K562 (cell line): Measurements from ENCODE around the gene THOC3. TPM values are rescaled to one million over a fixed set of nuclear protein-coding genes. Genes with fewer than 3 reads are reported as not detected.
"Not testable (repeated sequence)": the region's sequence is repeated elsewhere in the genome, so short reads cannot be mapped to it uniquely, and the experiment has no call there.

Experiments used
- CREB1 ChIP-seq, 2 experiments: sonication (generic) in 1 of 2; formaldehyde crosslinking in 1 of 2; IDR thresholded peaks; 2 replicates each; pipeline versions ENCODE4 v1.6.1 to v1.8.0; 2012 to 2022; ENCODE audit warnings: inconsistent platforms in 1 of 2, mild to moderate bottlenecking in 1 of 2, missing genetic modification reagents in 1 of 2, moderate library complexity in 1 of 2
- CXXC5 ChIP-seq: fragments of 250-450 bp; sonication (Bioruptor Pico); IDR thresholded peaks from 2 replicates; pipeline ENCODE4 v1.8.0; 2022; ENCODE audit warnings: inconsistent platforms, mild to moderate bottlenecking, moderate library complexity
- ELF1 ChIP-seq: fragments of 200-800 bp; sonication (Bioruptor generic); IDR thresholded peaks from 2 replicates; pipeline ENCODE4 v1.6.1; 2016; ENCODE audit warnings: missing genetic modification characterization, missing compliant biosample characterization
- EP400 ChIP-seq: fragments of 450-650 bp; IDR thresholded peaks from 2 replicates; pipeline ENCODE4 v1.6.1; 2017; ENCODE audit warnings: antibody characterized with exemption, mild to moderate bottlenecking, moderate library complexity
- GABPA ChIP-seq: fragments of 200-800 bp; sonication (Bioruptor generic); conservative IDR thresholded peaks from 2 replicates; pipeline ENCODE4 v1.6.1; 2016; ENCODE audit warnings: low read depth, missing genetic modification characterization, missing compliant biosample characterization
- HDAC1 ChIP-seq, 2 experiments: fragments of 450-650 bp; IDR thresholded peaks; 2 replicates each; pipeline ENCODE4 v1.6.1; 2016 to 2017; ENCODE audit warnings: inconsistent platforms in 1 of 2, mild to moderate bottlenecking in 1 of 2, moderate library complexity in 1 of 2
- MNT ChIP-seq, 2 experiments: fragments of 450-650 bp; conservative IDR thresholded peaks; 2 replicates each; pipeline ENCODE4 v1.6.1; 2017; ENCODE audit warnings: mild to moderate bottlenecking in 2 of 2, moderate library complexity in 2 of 2
- NR2C2 ChIP-seq, 2 experiments: fragments of 200-800 bp in 1 of 2; sonication (Bioruptor generic) in 1 of 2; sonication (generic) in 1 of 2; formaldehyde crosslinking in 1 of 2; IDR thresholded peaks; 2 replicates each; pipeline versions ENCODE4 v1.6.1 to v1.8.0; 2016 to 2022; ENCODE audit warnings: mild to moderate bottlenecking in 1 of 2, missing compliant biosample characterization in 1 of 2, missing genetic modification characterization in 1 of 2, missing genetic modification reagents in 1 of 2
- PHF20 ChIP-seq: fragments of 450-650 bp; IDR thresholded peaks from 2 replicates; pipeline ENCODE4 v1.6.1; 2018; ENCODE audit not compliant: partially characterized antibody
- PHF8 ChIP-seq: fragments of 200-600 bp; sonication (generic); IDR thresholded peaks from 2 replicates; pipeline ENCODE4 v1.6.1; 2012; ENCODE audit warnings: mixed run types, mild to moderate bottlenecking, inconsistent platforms, low read length, moderate library complexity, borderline replicate concordance
- POLR2A ChIP-seq: fragments of 450-650 bp; conservative IDR thresholded peaks from 2 replicates; pipeline ENCODE4 v1.6.1; 2016
- POLR2G ChIP-seq: fragments of 200-400 bp; formaldehyde crosslinking; IDR thresholded peaks from 2 replicates; pipeline ENCODE4 v1.6.1; 2017; ENCODE audit warnings: low read depth, mild to moderate bottlenecking, antibody characterized with exemption, low read length, moderate library complexity
- POU5F1 ChIP-seq: fragments of 150-350 bp; IDR thresholded peaks from 2 replicates; pipeline ENCODE4 v1.6.1; 2014; ENCODE audit warnings: borderline replicate concordance, low read length, low read depth, mild to moderate bottlenecking; ENCODE audit not compliant: partially characterized antibody
- SRF ChIP-seq, 2 experiments: fragments of 250-450, 450-650 bp in 1 of 2; sonication (Bioruptor Pico) in 1 of 2; sonication (generic) in 1 of 2; formaldehyde crosslinking; IDR thresholded peaks; 2 replicates each; pipeline versions ENCODE4 v1.5.0 to v1.5.1; 2020 to 2022; ENCODE audit warnings: mild to moderate bottlenecking in 1 of 2, missing genetic modification reagents in 1 of 2
- SUPT5H ChIP-seq: fragments of 450-650 bp; IDR thresholded peaks from 2 replicates; pipeline ENCODE4 v1.6.1; 2016
- TAF1 ChIP-seq: IDR thresholded peaks from 2 replicates; pipeline ENCODE4 v1.6.1; 2011; ENCODE audit warnings: mild to moderate bottlenecking, low read length, moderate library complexity; ENCODE audit not compliant: insufficient read depth, control insufficient read depth, severe bottlenecking; ENCODE audit errors: extremely low read depth
- YY1 ChIP-seq, 3 experiments: IDR thresholded peaks; 2 replicates each; pipeline ENCODE4 v1.6.1; 2011; ENCODE audit warnings: low read length in 2 of 3, mild to moderate bottlenecking in 2 of 3, moderate library complexity in 2 of 3, borderline replicate concordance in 1 of 3, control low read depth in 1 of 3, low read depth in 1 of 3; ENCODE audit not compliant: insufficient read depth in 3 of 3, insufficient replicate concordance in 2 of 3, control insufficient read depth in 1 of 3, insufficient read length in 1 of 3; ENCODE audit errors: extremely low read depth in 1 of 3
- ZNF143 ChIP-seq: sonication (generic); formaldehyde crosslinking; IDR thresholded peaks from 2 replicates; pipeline ENCODE4 v1.9.0; 2022; ENCODE audit warnings: mild to moderate bottlenecking, missing genetic modification reagents
- polyA plus RNA-seq, 8 experiments: library from polyadenylated mRNA; depleted of rRNA in 4 of 8; stranded (reverse) in 5 of 8; unstranded in 3 of 8; fragments of >200 nt; fragmentation: Nextera tagmentation in 2 of 8; fragmentation: Illumina TruSeq in 1 of 8; extraction: Ambion mirVana in 2 of 8; extraction: Trizol in 1 of 8; gene quantifications; 2 replicates each; pipeline versions ENCODE4 v1.2.1 to v1.2.3, GENCODE V29; 2011 to 2014; ENCODE audit warnings: inconsistent platforms in 1 of 8, missing spikeins in 1 of 8
- total RNA-seq, 7 experiments: library from RNA; depleted of rRNA in 6 of 7; stranded (reverse); fragments of >200 nt in 6 of 7; fragmentation: Illumina TruSeq in 2 of 7; extraction: Trizol in 2 of 7; gene quantifications; 2 replicates each; pipeline versions ENCODE4 v1.2.1 to v1.2.3, GENCODE V29; 2011 to 2021; ENCODE audit warnings: low replicate concordance in 1 of 7
- TF ChIP-seq, protein P1 (sequence below), 3 experiments: fragments of 200-800 bp in 1 of 3; fragments of 250-450 bp in 1 of 3; fragments of 450-650 bp in 1 of 3; sonication (Bioruptor Pico) in 1 of 3; sonication (Bioruptor generic) in 1 of 3; formaldehyde crosslinking in 1 of 3; IDR thresholded peaks; 2 replicates each; pipeline versions ENCODE4 v1.6.1 to v1.8.0; 2016 to 2022; ENCODE audit warnings: mild to moderate bottlenecking in 2 of 3, missing genetic modification characterization in 2 of 3, missing compliant biosample characterization in 1 of 3, moderate library complexity in 1 of 3

The THOC3 gene
- total and polyA plus RNA-seq, 9 of the 15 experiments (the other 6 are each of a cell fraction or from before 2014, with no cell fraction given) = 29.8 to 360 (median 112) TPM

DNA sequence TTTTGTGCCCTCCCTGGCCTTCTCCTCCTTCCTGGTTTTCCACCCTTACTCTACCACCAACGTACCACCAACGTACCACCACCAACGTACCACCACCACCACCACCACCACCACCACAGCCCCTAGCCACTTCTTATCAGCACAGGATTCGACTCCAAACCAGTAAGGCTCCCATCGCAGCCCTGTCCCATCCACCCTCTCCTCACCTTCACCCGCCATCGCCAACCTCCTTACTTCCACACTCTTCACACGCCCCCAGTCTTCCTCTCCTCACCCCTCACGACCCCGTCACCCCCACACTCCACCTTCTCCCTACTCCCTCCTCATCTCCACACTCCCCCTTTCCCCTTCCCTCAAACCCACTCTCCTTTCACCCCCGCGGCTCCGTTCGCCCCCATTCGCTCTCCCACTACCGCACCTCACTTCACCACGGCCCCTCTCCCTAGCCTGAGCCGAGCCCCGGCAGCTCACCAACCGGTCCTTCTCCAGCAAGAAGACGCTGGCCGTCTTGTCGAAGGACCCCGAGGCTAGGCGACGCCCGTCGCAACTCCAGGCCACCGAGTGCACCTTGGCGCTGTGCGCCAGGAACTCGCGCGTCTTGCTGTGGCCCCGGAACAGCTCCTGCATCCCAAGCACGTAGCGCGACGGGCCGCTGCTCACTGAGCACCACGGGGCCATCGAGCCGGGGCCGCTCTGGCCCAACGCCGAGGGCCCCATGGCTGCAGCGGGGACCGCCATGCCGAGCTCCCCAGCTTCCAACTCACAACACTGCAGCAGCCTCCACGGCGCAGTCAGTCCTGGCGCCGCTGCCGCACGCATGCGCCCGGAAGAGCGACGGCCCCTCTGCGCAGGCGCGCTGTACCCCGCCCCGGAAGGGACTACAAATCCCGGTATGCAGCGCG is at the start of gene THOC3 (continued):
- peak; percentile 47; the same call in 1 of the 2 replicates for TF ChIP-seq PHF8
- TF ChIP-seq CXXC5 = peak; percentile 63
- TF ChIP-seq ELF1 = peak; percentile 34; the same call in 1 of the 2 replicates
- TF ChIP-seq POU5F1 = peak; percentile 46
- not testable (repeated sequence) for TF ChIP-seq CREB1 (IDR thresholded peaks at IDR 0.05); NR2C2 (CRISPR knock-in tag; IDR thresholded peaks at IDR 0.05)
- peak; percentile 46 for TF ChIP-seq CREB1 (CRISPR knock-in tag; IDR thresholded peaks at IDR 0.05)
- peak; percentile 31; the same call in 1 of the 2 replicates for TF ChIP-seq NR2C2 (tag; IDR thresholded peaks at IDR 0.05)
- 0 out of 4 replicates have a peak, but pooled peaks of 1 of the 2 experiments have one; percentile 26 for TF ChIP-seq MNT (conservative IDR thresholded peaks at IDR 0.05)
- TF ChIP-seq POLR2A = peak; percentile 58
- TF ChIP-seq EP400 = peak; percentile 30; the same call in 1 of the 2 replicates
- peak; percentile 67 for TF ChIP-seq POLR2G
- peak in 1 of 2 experiments; percentile 60; a peak in 1 of 4 replicates for TF ChIP-seq HDAC1 (IDR thresholded peaks at IDR 0.05)
- TF ChIP-seq YY1 (IDR thresholded peaks at IDR 0.05; ENCODE audit: borderline replicate concordance in 1 of 3, control insufficient read depth in 1 of 3, extremely low read depth in 1 of 3, insufficient read depth in 3 of 3, insufficient read length in 1 of 3, insufficient replicate concordance in 2 of 3, low read depth in 1 of 3, low read length in 2 of 3) = peak in 2 of 3 experiments; percentile 30 to 34
- TF ChIP-seq, protein P1, sequence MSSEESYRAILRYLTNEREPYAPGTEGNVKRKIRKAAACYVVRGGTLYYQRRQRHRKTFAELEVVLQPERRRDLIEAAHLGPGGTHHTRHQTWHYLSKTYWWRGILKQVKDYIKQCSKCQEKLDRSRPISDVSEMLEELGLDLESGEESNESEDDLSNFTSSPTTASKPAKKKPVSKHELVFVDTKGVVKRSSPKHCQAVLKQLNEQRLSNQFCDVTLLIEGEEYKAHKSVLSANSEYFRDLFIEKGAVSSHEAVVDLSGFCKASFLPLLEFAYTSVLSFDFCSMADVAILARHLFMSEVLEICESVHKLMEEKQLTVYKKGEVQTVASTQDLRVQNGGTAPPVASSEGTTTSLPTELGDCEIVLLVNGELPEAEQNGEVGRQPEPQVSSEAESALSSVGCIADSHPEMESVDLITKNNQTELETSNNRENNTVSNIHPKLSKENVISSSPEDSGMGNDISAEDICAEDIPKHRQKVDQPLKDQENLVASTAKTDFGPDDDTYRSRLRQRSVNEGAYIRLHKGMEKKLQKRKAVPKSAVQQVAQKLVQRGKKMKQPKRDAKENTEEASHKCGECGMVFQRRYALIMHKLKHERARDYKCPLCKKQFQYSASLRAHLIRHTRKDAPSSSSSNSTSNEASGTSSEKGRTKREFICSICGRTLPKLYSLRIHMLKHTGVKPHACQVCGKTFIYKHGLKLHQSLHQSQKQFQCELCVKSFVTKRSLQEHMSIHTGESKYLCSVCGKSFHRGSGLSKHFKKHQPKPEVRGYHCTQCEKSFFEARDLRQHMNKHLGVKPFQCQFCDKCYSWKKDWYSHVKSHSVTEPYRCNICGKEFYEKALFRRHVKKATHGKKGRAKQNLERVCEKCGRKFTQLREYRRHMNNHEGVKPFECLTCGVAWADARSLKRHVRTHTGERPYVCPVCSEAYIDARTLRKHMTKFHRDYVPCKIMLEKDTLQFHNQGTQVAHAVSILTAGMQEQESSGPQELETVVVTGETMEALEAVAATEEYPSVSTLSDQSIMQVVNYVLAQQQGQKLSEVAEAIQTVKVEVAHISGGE (CRISPR knock-in tag; IDR thresholded peaks at IDR 0.05) = peak in 1 of 3 experiments; percentile 62; a peak in 2 of 6 replicates
- peak; percentile 58; the same call in 1 of the 2 replicates for TF ChIP-seq ZNF143 (CRISPR knock-in tag)
- peak; percentile 52 for TF ChIP-seq SUPT5H
- peak; percentile 43 for TF ChIP-seq TAF1
- 0 out of 2 replicates have a peak, but pooled peaks have one; percentile 20 for TF ChIP-seq GABPA (tag)
- TF ChIP-seq SRF (CRISPR knock-in tag; IDR thresholded peaks at IDR 0.05) = 0 out of 4 replicates have a peak, but pooled peaks of 1 of the 2 experiments have one; percentile 14
- TF ChIP-seq PHF20 = peak; percentile 74
